Glutamatergic neuron (in vitro differentiated cells): ENCODE data around the gene RSPH3. TPM values are rescaled to one million over a fixed set of nuclear protein-coding genes. Genes with fewer than 3 reads are reported as not detected.

Experiments
- DNase-seq: peaks from one replicate; pipeline ENCODE4 v3.0.0; 2022
- H3K27ac Mint-ChIP-seq: one replicate; pipeline ENCODE4 v1.8.0; 2020; ENCODE audit warnings: mild to moderate bottlenecking, mixed read lengths, inconsistent platforms; ENCODE audit not compliant: unreplicated experiment
- H3K27me3 Mint-ChIP-seq: one replicate; pipeline ENCODE4 v1.8.0; 2020; ENCODE audit warnings: mild to moderate bottlenecking, moderate library complexity, mixed read lengths, inconsistent platforms; ENCODE audit not compliant: unreplicated experiment
- H3K36me3 Mint-ChIP-seq: one replicate; pipeline ENCODE4 v1.8.0; 2020; ENCODE audit warnings: mild to moderate bottlenecking, mixed read lengths, inconsistent platforms; ENCODE audit not compliant: unreplicated experiment
- H3K4me1 Mint-ChIP-seq: one replicate; pipeline ENCODE4 v1.8.0; 2020; ENCODE audit warnings: mild to moderate bottlenecking, low read depth, mixed read lengths, inconsistent platforms; ENCODE audit not compliant: unreplicated experiment
- H3K4me3 Mint-ChIP-seq: one replicate; pipeline ENCODE4 v1.8.0; 2020; ENCODE audit warnings: mild to moderate bottlenecking, mixed read lengths, inconsistent platforms; ENCODE audit not compliant: unreplicated experiment
- H3K9me3 Mint-ChIP-seq: one replicate; pipeline ENCODE4 v1.8.0; 2020; ENCODE audit warnings: mild to moderate bottlenecking, moderate library complexity, mixed read lengths, inconsistent platforms; ENCODE audit not compliant: unreplicated experiment
- total RNA-seq: library from RNA; stranded (reverse); fragmentation: NEBNext Ultra II Directional; extraction: Animal tissue kit (Norgen Biotek cat#: 25700); gene quantifications from one replicate; pipeline ENCODE4 v1.2.1, GENCODE V29; 2021; ENCODE audit not compliant: unreplicated experiment
- TF ChIP-seq, protein P1 (sequence below): fragments of 200-600 bp; sonication (generic); IDR thresholded peaks from one replicate; pipeline ENCODE4 v1.5.0; 2021; ENCODE audit not compliant: partially characterized antibody, unreplicated experiment

The RSPH3 gene
- total RNA-seq, 1 donor from 2014 or later, result 4.6 TPM

DNA sequence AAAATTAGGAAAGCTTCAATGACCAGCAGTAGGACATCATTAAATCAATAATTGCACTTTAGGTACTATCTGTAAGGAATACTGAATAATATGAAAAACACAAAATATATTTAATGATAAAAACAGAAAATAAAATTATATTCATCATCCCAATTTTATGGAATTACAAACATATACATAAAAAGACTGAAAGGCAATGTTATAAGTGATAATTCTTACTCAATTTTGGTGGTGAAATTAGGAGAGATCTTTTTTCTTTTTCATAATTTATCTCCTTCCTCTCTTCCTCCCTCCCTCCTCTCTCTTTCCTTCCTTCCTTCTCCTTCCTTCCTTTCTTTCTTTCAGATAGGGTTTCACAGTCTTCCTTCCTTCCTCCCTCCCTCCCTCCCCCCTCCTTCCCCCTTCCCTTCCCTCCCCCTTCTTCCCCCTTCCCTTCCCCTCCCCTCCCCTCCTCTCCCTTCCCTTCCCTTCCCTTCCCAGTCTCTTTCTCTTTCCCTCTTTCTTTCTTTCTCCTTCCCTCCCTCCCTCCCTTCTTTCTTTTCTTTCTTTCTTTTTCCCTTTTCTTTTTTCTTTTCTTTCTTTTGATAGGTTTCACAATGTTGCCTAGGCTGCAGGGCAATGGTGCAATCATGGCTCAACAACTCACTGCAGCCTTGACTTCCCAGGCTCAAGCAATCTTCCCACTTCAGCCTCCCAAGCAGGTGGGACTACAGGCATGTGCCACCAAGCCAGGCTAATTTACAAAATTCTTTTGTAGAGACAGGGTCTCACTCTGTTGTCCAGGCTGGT, 36.8 kb downstream of the RSPH3 start:
- no peak for DNase-seq
- Mint-ChIP-seq H3K36me3 (peaks cover 16% of the 10 kb centered on the region), H3K4me1 (no peaks in the 10 kb centered on the region), H3K27ac (no peak overlapping the region), H3K27me3 (peaks cover 2% of the 10 kb centered on the region), H3K4me3 (no peak overlapping the region), H3K9me3 (no peaks in the 10 kb centered on the region)
- TF ChIP-seq, protein P1, sequence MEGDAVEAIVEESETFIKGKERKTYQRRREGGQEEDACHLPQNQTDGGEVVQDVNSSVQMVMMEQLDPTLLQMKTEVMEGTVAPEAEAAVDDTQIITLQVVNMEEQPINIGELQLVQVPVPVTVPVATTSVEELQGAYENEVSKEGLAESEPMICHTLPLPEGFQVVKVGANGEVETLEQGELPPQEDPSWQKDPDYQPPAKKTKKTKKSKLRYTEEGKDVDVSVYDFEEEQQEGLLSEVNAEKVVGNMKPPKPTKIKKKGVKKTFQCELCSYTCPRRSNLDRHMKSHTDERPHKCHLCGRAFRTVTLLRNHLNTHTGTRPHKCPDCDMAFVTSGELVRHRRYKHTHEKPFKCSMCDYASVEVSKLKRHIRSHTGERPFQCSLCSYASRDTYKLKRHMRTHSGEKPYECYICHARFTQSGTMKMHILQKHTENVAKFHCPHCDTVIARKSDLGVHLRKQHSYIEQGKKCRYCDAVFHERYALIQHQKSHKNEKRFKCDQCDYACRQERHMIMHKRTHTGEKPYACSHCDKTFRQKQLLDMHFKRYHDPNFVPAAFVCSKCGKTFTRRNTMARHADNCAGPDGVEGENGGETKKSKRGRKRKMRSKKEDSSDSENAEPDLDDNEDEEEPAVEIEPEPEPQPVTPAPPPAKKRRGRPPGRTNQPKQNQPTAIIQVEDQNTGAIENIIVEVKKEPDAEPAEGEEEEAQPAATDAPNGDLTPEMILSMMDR, result no peak

DNA sequence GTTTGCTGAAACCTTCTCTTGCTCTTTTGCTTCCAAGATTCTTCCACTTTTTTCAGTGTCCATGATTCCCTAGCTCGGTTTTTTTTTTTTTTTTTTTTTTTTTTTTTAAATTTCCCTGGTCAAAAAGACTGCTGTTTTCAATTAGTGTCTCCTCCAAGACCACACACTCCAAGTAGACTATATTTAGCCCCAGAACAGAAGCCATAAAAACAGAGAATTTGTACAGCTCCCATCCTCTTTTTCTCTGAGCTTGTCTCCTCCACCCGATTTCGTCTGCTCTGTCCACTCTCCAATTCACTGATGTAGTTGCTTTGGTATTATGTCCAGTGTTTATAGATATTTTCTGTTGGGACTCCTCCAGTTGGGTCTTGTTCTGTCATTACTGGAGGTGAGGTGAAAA, 37.6 kb downstream of the RSPH3 start:
- H3K4me1 Mint-ChIP-seq, result no peaks in the 10 kb centered on the region
- TF ChIP-seq, protein P1, result no peak
- H3K4me3 Mint-ChIP-seq, result no peak overlapping the region
- peaks cover 11% of the 10 kb centered on the region for H3K36me3 Mint-ChIP-seq
- H3K27ac Mint-ChIP-seq, result no peak overlapping the region
- H3K9me3 Mint-ChIP-seq, result no peaks in the 10 kb centered on the region
- H3K27me3 Mint-ChIP-seq, result peaks cover 2% of the 10 kb centered on the region
- DNase-seq, result no peak

DNA sequence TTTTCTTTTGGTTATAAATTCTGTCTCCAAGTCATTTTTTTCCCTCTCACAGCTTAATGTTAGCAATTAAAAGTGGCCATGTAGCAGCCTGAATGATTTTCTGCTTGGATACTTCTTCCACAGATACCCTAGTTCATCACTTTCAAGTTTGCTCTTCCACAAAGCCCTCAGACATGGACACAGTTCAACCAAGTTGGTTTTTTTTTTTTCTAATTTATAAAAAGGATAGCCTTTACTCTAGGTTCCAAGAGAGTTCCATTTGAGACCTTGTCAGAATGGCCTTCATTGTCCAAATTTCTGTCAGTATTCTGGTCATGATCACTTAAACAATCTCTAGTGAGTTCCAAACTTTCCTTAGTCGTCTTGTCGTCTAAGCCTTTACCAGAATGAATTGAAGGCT, 40.0 kb downstream of the RSPH3 start:
- Mint-ChIP-seq H3K4me3 (no peak overlapping the region), H3K4me1 (no peaks in the 10 kb centered on the region), H3K27me3 (peaks cover 2% of the 10 kb centered on the region), H3K36me3 (peaks cover 4% of the 10 kb centered on the region), H3K27ac (no peak overlapping the region), H3K9me3 (peaks cover 3% of the 10 kb centered on the region)
- DNase-seq, result no peak
- TF ChIP-seq, protein P1, result no peak

DNA sequence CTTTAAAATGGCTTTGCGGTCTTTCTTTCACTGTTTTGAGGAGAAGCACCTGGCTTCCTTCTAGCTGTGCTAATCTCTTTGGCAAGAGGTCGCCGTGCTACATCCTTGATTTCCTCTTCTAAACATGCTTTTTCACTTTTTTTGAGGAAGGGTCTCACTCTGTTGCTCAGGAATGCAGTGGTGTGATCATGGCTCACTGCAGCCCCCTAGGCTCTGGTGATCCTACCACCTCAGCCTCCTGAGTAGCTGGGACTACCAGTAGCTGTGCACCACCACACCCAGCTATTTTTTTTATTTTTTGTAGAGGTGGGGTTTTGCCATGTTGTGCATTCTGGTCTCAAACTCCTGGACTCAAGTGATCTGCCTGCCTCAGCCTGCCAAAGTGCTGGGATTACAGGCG, 40.5 kb downstream of the RSPH3 start:
- H3K9me3 Mint-ChIP-seq, result peaks cover 3% of the 10 kb centered on the region
- TF ChIP-seq, protein P1, result no peak
- no peak overlapping the region for H3K27ac Mint-ChIP-seq
- H3K4me3 Mint-ChIP-seq, result no peak overlapping the region
- H3K36me3 Mint-ChIP-seq, result peaks cover 4% of the 10 kb centered on the region
- peaks cover 2% of the 10 kb centered on the region for H3K27me3 Mint-ChIP-seq
- no peaks in the 10 kb centered on the region for H3K4me1 Mint-ChIP-seq
- DNase-seq, result no peak

DNA sequence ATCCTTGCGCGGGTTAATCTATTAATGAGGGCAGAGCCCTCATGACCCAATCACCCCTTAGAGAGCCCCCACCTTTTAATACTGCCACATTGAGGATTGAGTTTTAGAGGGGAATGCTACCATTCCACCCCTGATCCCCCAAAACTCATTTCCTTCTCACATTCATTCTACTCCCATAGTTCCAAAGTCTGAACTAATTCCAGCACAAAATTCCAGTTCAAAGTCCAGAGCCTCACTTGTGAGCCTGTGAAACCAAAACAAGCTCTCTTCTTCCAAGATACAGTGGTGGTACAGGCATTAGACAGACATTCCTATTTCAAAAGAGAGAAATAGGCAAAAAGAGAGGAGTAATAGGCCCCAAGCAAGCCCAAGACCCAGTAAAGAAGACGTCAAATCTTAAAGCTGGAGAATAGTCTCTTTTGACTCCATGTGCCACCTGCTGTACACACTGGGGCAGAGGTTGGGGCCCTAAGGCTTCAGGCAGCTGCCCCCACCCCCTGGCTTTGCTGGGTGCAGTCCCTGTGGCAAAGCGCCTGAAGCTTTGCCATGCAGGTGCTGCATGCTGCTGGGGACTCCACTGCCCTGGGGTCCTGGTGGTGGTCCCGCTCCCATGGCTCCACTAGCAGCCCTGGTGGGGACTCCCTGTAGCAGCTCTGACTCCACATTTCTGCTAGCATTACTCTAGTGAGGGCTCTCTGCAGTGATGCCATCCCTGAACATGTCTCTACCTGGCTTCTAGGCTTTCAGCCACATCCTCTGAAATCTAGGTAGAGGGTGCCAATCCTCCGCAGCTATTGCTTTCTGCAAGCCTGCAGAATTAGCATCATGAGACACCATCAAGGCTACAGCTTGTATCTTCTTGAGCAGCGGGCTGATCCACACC, 41.3 kb downstream of the RSPH3 start:
- Mint-ChIP-seq H3K4me3 (no peak overlapping the region), H3K36me3 (peaks cover 4% of the 10 kb centered on the region), H3K9me3 (peaks cover 3% of the 10 kb centered on the region), H3K27me3 (peaks cover 2% of the 10 kb centered on the region), H3K27ac (no peak overlapping the region), H3K4me1 (no peaks in the 10 kb centered on the region)
- TF ChIP-seq, protein P1, result no peak
- DNase-seq, result no peak
